Choroid plexus epithelial cell (primary cell): Measurements from ENCODE around the gene NRSN2.

Experiments used
- DNase-seq: peaks from one replicate; pipeline ENCODE4 v3.0.0-alpha.2; 2010; ENCODE audit warnings: low read depth
- H3K4me3 ChIP-seq: 2 replicates; pipeline ENCODE4 v1.5.1; 2011; ENCODE audit warnings: low read depth, mild to moderate bottlenecking, control low read depth, low read length, moderate library complexity
- CTCF ChIP-seq: conservative IDR thresholded peaks from 2 replicates; pipeline ENCODE4 v1.5.1; 2011; ENCODE audit warnings: low read depth, mild to moderate bottlenecking, control low read depth, inconsistent platforms, low read length, moderate library complexity

The NRSN2 gene

GRCh38 chr20:325889-326644 lies 20.8 kb upstream of the NRSN2 start:
- DNase-seq, result peak; percentile 80
- H3K4me3 ChIP-seq, result peak overlapping the region; percentile 78
- no peak for TF ChIP-seq CTCF

DNA sequence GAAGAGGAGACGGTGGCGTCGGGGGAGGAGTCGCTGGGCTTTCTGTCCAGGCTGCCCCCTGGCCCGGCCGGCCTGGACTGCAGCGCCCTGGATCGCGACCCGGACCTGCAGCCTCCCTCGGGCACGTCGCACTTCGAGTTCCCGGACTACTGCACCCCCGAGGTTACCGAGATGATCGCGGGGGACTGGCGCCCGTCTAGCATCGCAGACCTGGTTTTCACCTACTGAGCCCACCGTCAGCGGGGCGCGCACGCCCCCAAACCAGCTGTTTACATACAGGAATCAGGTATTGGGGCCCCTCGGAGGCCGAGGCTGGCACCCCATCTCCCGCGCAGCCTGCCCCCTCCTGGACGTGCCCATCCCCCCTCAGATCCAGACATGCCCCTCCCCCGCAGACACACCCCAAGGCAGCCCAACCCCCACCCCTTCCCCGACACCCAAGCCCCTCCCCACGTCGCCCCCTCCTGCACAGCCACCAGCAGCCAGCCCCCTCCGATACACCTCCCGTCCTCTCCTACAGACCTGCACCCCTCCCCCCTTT lies 20.2 kb upstream of the NRSN2 start:
- peak; percentile 5 for TF ChIP-seq CTCF
- DNase-seq, result peak; percentile 20
- peak overlapping the region; percentile 78 for H3K4me3 ChIP-seq

- no peak for TF ChIP-seq CTCF
- peak; percentile 94 for DNase-seq
- H3K4me3 ChIP-seq, result peak overlapping the region; percentile 78
Observed at GRCh38 chr20:327186-328026, 19.5 kb upstream of the NRSN2 start.

- peak overlapping the region; percentile 78 for H3K4me3 ChIP-seq
- TF ChIP-seq CTCF, result no peak
- peak; percentile 37 for DNase-seq
Observed at GRCh38 chr20:328027-328974, 18.6 kb upstream of the NRSN2 start.

DNA sequence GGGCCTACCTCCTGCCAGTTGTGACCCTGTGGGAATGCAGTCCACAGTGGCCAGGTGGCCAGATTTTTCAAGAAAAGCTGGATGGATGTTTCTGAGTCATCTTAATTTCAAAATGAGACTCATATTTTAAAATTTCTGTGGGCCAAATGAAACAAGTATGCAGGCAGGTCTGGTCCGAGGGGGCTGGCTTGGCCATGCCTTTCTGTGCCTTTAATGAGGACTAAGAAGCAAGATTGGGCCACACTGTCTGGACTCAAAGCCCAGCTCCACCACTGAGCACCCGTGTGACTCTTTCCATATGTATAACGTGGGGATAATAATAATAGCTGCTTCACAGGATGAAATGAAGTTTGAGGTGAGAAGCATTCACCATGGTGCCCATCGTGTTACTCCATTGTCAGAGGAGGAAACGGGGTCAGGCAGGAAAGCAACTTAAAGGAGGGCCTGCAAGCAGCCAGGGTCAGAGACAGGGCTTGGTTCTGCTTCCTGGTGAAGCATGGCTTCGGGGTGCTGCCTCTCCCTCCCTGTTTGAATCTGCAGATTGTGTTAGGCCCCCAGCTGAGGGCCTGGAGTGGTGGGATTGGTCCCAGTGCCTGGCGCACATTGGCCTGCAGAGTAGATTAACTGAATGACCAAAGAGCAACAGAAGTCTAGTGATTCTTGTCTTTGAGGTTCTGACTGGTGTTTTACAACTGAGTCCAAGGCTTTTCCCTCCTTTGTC lies 17.8 kb upstream of the NRSN2 start:
- no peak for TF ChIP-seq CTCF
- H3K4me3 ChIP-seq, result no peak overlapping the region
- DNase-seq, result no peak

GRCh38 chr20:329851-330232 lies 17.1 kb upstream of the NRSN2 start:
- TF ChIP-seq CTCF, result no peak
- no peak overlapping the region for H3K4me3 ChIP-seq

More at GRCh38 chr20:329851-330232, 17.1 kb upstream of the NRSN2 start:
- no peak for DNase-seq
